Thoracic aorta (tissue), 2 donors: Measurements from ENCODE around the gene STX11. TPM values are rescaled to one million over a fixed set of nuclear protein-coding genes. Genes with fewer than 3 reads are reported as not detected.

Experiments
- ATAC-seq: fragments of 150-250 bp; one replicate; pipeline ENCODE4 v1.8.0; 2017; ENCODE audit warnings: low read depth; ENCODE audit not compliant: insufficient number of reproducible peaks, low FRiP score
- DNase-seq: peaks from one replicate; pipeline ENCODE4 v3.0.0-alpha.2; 2020; ENCODE audit warnings: low spot score
- H3K27ac ChIP-seq, 2 donors: fragments of 200-600 bp; sonication (generic); 1 replicate in 1 of 2; 2 replicates in 1 of 2; pipeline ENCODE4 v1.5.1; 2016; ENCODE audit warnings: mild to moderate bottlenecking in 2 of 2, moderate library complexity in 2 of 2
- H3K27me3 ChIP-seq: fragments of 200-600 bp; sonication (generic); replicated peaks from 2 replicates; pipeline ENCODE4 v1.6.0; 2016; ENCODE audit warnings: mild to moderate bottlenecking; ENCODE audit not compliant: insufficient read depth
- H3K36me3 ChIP-seq: fragments of 200-600 bp; sonication (generic); one replicate; pipeline ENCODE4 v1.5.1; 2016
- H3K4me1 ChIP-seq, 2 donors: fragments of 200-600 bp; sonication (generic); 1 replicate in 1 of 2; 2 replicates in 1 of 2; pipeline versions ENCODE4 v1.5.1 to v1.6.0; 2016; ENCODE audit warnings: low read depth in 2 of 2, mild to moderate bottlenecking in 1 of 2; ENCODE audit not compliant: control insufficient read depth in 1 of 2
- H3K4me3 ChIP-seq: fragments of 200-600 bp; sonication (generic); 2 replicates; pipeline ENCODE4 v1.5.1; 2016; ENCODE audit warnings: mild to moderate bottlenecking
- H3K9me3 ChIP-seq: fragments of 200-600 bp; sonication (generic); 2 replicates; pipeline ENCODE4 v1.5.1; 2016
- total RNA-seq, 2 donors: library from RNA; depleted of rRNA; stranded (reverse); fragments of >200 nt; gene quantifications; one replicate each; pipeline versions ENCODE4 v1.1.0 to v1.2.3, GENCODE V29; 2016
- TF ChIP-seq, protein P1 (sequence below): fragments of 200-600 bp; sonication (generic); IDR thresholded peaks from one replicate; pipeline ENCODE4 v1.5.1; 2019; ENCODE audit warnings: antibody characterized with exemption

Gene STX11
- total RNA-seq, 2 donors from 2014 or later, result 12.1 to 17.2 TPM

DNA sequence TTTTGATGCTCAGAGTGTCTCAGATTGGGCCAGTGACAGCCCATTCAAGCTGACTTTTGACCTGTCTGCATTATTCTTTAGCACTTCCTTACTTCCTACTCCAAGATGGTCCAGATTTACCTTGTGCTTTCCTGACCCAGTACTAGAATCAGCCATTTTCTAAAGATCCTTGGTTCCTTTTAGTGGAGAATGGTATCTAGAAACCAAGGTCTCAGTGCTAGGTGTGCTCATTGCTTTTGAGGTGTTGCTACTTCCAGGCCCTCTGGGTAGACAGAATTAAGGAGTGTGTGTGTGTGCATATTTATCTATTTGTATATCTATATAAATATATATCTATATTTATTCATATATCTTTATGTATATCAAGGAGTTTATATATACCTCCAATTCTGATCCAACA, 67.5 kb downstream of the STX11 start:
- no peaks in the 10 kb centered on the region for H3K27me3 ChIP-seq
- H3K4me3 ChIP-seq, result no peak overlapping the region
- H3K4me1 ChIP-seq, result peaks cover 9 to 12% of the 10 kb centered on the region in 2 donors
- ATAC-seq (no peak), DNase-seq (no peak)
- TF ChIP-seq, protein P1, sequence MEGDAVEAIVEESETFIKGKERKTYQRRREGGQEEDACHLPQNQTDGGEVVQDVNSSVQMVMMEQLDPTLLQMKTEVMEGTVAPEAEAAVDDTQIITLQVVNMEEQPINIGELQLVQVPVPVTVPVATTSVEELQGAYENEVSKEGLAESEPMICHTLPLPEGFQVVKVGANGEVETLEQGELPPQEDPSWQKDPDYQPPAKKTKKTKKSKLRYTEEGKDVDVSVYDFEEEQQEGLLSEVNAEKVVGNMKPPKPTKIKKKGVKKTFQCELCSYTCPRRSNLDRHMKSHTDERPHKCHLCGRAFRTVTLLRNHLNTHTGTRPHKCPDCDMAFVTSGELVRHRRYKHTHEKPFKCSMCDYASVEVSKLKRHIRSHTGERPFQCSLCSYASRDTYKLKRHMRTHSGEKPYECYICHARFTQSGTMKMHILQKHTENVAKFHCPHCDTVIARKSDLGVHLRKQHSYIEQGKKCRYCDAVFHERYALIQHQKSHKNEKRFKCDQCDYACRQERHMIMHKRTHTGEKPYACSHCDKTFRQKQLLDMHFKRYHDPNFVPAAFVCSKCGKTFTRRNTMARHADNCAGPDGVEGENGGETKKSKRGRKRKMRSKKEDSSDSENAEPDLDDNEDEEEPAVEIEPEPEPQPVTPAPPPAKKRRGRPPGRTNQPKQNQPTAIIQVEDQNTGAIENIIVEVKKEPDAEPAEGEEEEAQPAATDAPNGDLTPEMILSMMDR, result no peak
- H3K36me3 ChIP-seq, result no peaks in the 10 kb centered on the region
- no peaks in the 10 kb centered on the region for H3K9me3 ChIP-seq
- peak overlapping the region in 1 of 2 donors; percentile 85 for H3K27ac ChIP-seq

- H3K4me3 ChIP-seq, result no peak overlapping the region
- ATAC-seq, result no peak
- TF ChIP-seq, protein P1, result peak; percentile 48
- DNase-seq, result no peak
- no peaks in the 10 kb centered on the region for H3K36me3 ChIP-seq
- H3K27me3 ChIP-seq, result no peaks in the 10 kb centered on the region
- no peak overlapping the region for H3K27ac ChIP-seq
- no peaks in the 10 kb centered on the region for H3K9me3 ChIP-seq
- H3K4me1 ChIP-seq, result peaks cover 9 to 12% of the 10 kb centered on the region in 2 donors
Measured at GRCh38 chr6:144219056-144219685, 68.9 kb downstream of the STX11 start.

GRCh38 chr6:144220031-144220790, 69.9 kb downstream of the STX11 start:
- H3K4me3 ChIP-seq, result no peak overlapping the region
- H3K27ac ChIP-seq, result no peak overlapping the region
- TF ChIP-seq, protein P1, result no peak
- H3K27me3 ChIP-seq, result no peaks in the 10 kb centered on the region
- ATAC-seq (no peak), DNase-seq (no peak)
- no peaks in the 10 kb centered on the region for H3K9me3 ChIP-seq
- H3K36me3 ChIP-seq, result no peaks in the 10 kb centered on the region
- peaks cover 5 to 6% of the 10 kb centered on the region in 2 donors for H3K4me1 ChIP-seq

DNA sequence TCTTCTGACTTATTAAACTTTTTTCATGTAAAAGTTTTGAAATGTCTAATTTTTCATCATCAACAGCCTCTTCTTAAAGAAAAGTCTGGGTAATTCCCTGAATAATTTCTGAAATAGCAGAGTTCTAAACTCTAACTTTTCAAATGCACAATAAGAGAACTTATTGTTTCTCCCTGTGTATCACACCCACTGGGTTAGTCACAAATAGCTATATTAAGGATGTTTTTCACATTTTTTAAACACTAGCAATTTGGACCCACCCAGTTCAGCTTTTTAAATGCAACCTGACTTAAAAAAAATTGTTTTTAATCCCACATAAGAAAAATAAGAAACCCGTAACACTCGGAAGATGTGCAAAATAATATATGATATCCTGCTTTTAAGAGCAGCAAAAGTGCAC, 73.4 kb downstream of the STX11 start:
- ATAC-seq (no peak), DNase-seq (no peak)
- Histone ChIP-seq H3K36me3 (no peaks in the 10 kb centered on the region), H3K9me3 (no peaks in the 10 kb centered on the region), H3K4me1 (no peaks in the 10 kb centered on the region), H3K4me3 (no peak overlapping the region), H3K27ac (peak overlapping the region in 1 of 2 donors; percentile 24), H3K27me3 (no peaks in the 10 kb centered on the region)
- TF ChIP-seq, protein P1, result no peak

GRCh38 chr6:144231721-144232120, 81.4 kb downstream of the STX11 start:
- Histone ChIP-seq H3K4me3 (no peak overlapping the region), H3K27ac (peak overlapping the region in 1 of 2 donors; percentile 65), H3K27me3 (no peaks in the 10 kb centered on the region), H3K36me3 (no peaks in the 10 kb centered on the region), H3K9me3 (no peaks in the 10 kb centered on the region), H3K4me1 (peaks cover 11 to 19% of the 10 kb centered on the region in 2 donors)
- no peak for DNase-seq
- ATAC-seq, result no peak
- TF ChIP-seq, protein P1, result no peak
